Activated CD8-positive, alpha-beta T cell treated with anti-CD3 and anti-CD28 coated beads, Interleukin-2, amount 10 ng/mL, durations not matched to agents 7 days and 5 days (primary cell): ENCODE results near the gene APOBEC2. TPM values are rescaled to one million over a fixed set of nuclear protein-coding genes. Genes with fewer than 3 reads are reported as not detected.

Experiments used
- ATAC-seq: fragments of 150-1000 bp; cut with Tn5 transposase; one replicate; pipeline ENCODE4 v1.10.0; 2021; ENCODE audit warnings: moderate library complexity
- CTCF ChIA-PET: fragments of 350-600 bp; sonication (Branson Sonifier 250); formaldehyde crosslinking; loops from one replicate; lab custom pipeline; 2021; ENCODE audit warnings: antibody characterized with exemption; lab: Charles Lee
- POLR2A ChIA-PET: fragments of 350-600 bp; sonication (Branson Sonifier 250); formaldehyde crosslinking; loops from one replicate; lab custom pipeline; 2021; ENCODE audit warnings: antibody characterized with exemption; lab: Charles Lee
- DNase-seq: peaks from one replicate; pipeline ENCODE4 v3.0.0-alpha.2; 2020
- H3K27ac Mint-ChIP-seq: one replicate; pipeline ENCODE4 v1.8.0; 2021; ENCODE audit warnings: mild to moderate bottlenecking, mixed read lengths
- H3K27me3 Mint-ChIP-seq: one replicate; pipeline ENCODE4 v1.8.0; 2021; ENCODE audit warnings: low read depth, mixed read lengths
- H3K36me3 Mint-ChIP-seq: one replicate; pipeline ENCODE4 v1.8.0; 2021; ENCODE audit warnings: low read depth, mixed read lengths
- H3K4me1 Mint-ChIP-seq: one replicate; pipeline ENCODE4 v1.8.0; 2021; ENCODE audit warnings: low read depth, mixed read lengths
- H3K4me3 Mint-ChIP-seq: one replicate; pipeline ENCODE4 v1.8.0; 2021; ENCODE audit warnings: mild to moderate bottlenecking, mixed read lengths
- H3K9me3 Mint-ChIP-seq: one replicate; pipeline ENCODE4 v1.8.0; 2022; ENCODE audit warnings: mixed read lengths; ENCODE audit not compliant: insufficient read depth
- total RNA-seq, 2 experiments: library from RNA; stranded (reverse); gene quantifications; one replicate each; pipeline ENCODE4 v1.2.3, GENCODE V29; 2021

The APOBEC2 gene
- total RNA-seq, 2 experiments from 2014 or later, result not detected

- ChIA-PET POLR2A (interaction anchor here (1.5 to 2.0 kb wide), 2 partner anchors 20 to 23 kb away, joined by 4 to 5 read pairs; no protein-coding TSS in a partner anchor), CTCF (interaction anchor here (4.8 to 5.7 kb wide), 2 partner anchors 8 to 20 kb away, joined by 27 to 35 read pairs; partner anchors contain the start of gene UNC5CL)
- peaks cover 8% of the 10 kb centered on the region for H3K36me3 Mint-ChIP-seq
- DNase-seq (no peak), ATAC-seq (no peak)
- H3K27me3 Mint-ChIP-seq, result no peaks in the 10 kb centered on the region
- no peak overlapping the region for H3K27ac Mint-ChIP-seq
- no peak overlapping the region for H3K4me3 Mint-ChIP-seq
- no peaks in the 10 kb centered on the region for H3K9me3 Mint-ChIP-seq
- peaks cover 17% of the 10 kb centered on the region for H3K4me1 Mint-ChIP-seq
Observed at GRCh38 chr6:41047745-41048732, 5.0 kb upstream of the APOBEC2 start.

DNA sequence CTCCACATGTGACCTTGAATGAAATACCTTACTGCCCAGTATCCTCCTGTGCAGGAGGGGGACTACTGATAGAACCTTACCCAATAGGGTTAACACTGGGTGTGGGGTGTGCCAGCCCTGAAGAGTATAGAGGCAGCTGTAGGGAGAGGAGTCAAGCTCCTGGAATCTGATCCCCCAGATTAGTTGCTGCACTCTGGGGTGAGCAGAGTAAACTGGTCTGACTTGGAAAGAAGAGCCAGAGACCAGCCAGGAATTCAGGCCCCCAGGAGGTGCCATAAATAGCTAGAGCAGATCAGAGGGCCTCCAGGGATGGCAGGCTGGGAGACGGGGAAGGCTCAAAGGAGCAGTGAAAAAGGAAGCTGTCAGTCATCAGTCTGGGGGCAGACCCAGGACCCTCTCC lies 3.5 kb upstream of the APOBEC2 start:
- no peak for ATAC-seq
- Mint-ChIP-seq H3K9me3 (no peaks in the 10 kb centered on the region), H3K4me3 (no peak overlapping the region), H3K27ac (no peak overlapping the region), H3K27me3 (no peaks in the 10 kb centered on the region), H3K36me3 (peaks cover 8% of the 10 kb centered on the region), H3K4me1 (peaks cover 17% of the 10 kb centered on the region)
- ChIA-PET POLR2A (interaction anchor here (1.5 to 2.0 kb wide), 2 partner anchors 22 kb away, joined by 4 to 5 read pairs; no protein-coding TSS in a partner anchor), CTCF (interaction anchor here (0.7 to 5.7 kb wide), 3 partner anchors 10 to 21 kb away, joined by 3 to 35 read pairs (median 6); partner anchors contain the start of gene UNC5CL)
- DNase-seq, result no peak

- Mint-ChIP-seq H3K27me3 (no peaks in the 10 kb centered on the region), H3K4me1 (peaks cover 19% of the 10 kb centered on the region)
- POLR2A ChIA-PET, result interaction anchor here (2.0 kb wide), 1 partner anchor 22 kb away, joined by 5 read pairs; no protein-coding TSS in a partner anchor
Observed at GRCh38 chr6:41049955-41050354, 3.0 kb upstream of the APOBEC2 start.

GRCh38 chr6:41050536-41050935 lies 2.5 kb upstream of the APOBEC2 start:
- Mint-ChIP-seq H3K27ac (no peak overlapping the region), H3K9me3 (no peaks in the 10 kb centered on the region), H3K4me3 (no peak overlapping the region), H3K4me1 (peaks cover 19% of the 10 kb centered on the region), H3K27me3 (no peaks in the 10 kb centered on the region), H3K36me3 (peaks cover 8% of the 10 kb centered on the region)
- ATAC-seq (no peak), DNase-seq (no peak)
- ChIA-PET CTCF (interaction anchor here (1.7 to 5.7 kb wide), 2 partner anchors 11 to 22 kb away, joined by 6 to 35 read pairs; partner anchors contain the start of gene UNC5CL), POLR2A (no interaction called here)

More at GRCh38 chr6:41049955-41050354, 3.0 kb upstream of the APOBEC2 start:
- ATAC-seq, result no peak
- Mint-ChIP-seq H3K4me3 (no peak overlapping the region), H3K36me3 (peaks cover 8% of the 10 kb centered on the region), H3K9me3 (no peaks in the 10 kb centered on the region), H3K27ac (no peak overlapping the region)
- no peak for DNase-seq
- CTCF ChIA-PET, result interaction anchor here (0.7 to 5.7 kb wide), 3 partner anchors 10 to 22 kb away, joined by 3 to 35 read pairs (median 6); partner anchors contain the start of gene UNC5CL

GRCh38 chr6:41051873-41052272 lies 1.1 kb upstream of the APOBEC2 start:
- peaks cover 21% of the 10 kb centered on the region for H3K4me1 Mint-ChIP-seq

GRCh38 chr6:41054511-41054910 lies 1.5 kb downstream of the APOBEC2 start:
- no peak for ATAC-seq
- POLR2A ChIA-PET, result interaction anchor here (1.2 to 2.4 kb wide), 2 partner anchors 17 to 27 kb away, joined by 5 to 10 read pairs; no protein-coding TSS in a partner anchor
- no peak overlapping the region for H3K4me3 Mint-ChIP-seq
- peaks cover 25% of the 10 kb centered on the region for H3K4me1 Mint-ChIP-seq
- no peak for DNase-seq
- CTCF ChIA-PET, result interaction anchor here (0.6 to 3.6 kb wide), 6 partner anchors 10 to 232 kb away, joined by 3 to 25 read pairs (median 10); partner anchors contain the start of gene UNC5CL
- H3K9me3 Mint-ChIP-seq, result no peaks in the 10 kb centered on the region
- no peaks in the 10 kb centered on the region for H3K27me3 Mint-ChIP-seq
- H3K36me3 Mint-ChIP-seq, result peaks cover 8% of the 10 kb centered on the region
- H3K27ac Mint-ChIP-seq, result no peak overlapping the region

More at GRCh38 chr6:41051873-41052272, 1.1 kb upstream of the APOBEC2 start:
- H3K36me3 Mint-ChIP-seq, result peaks cover 8% of the 10 kb centered on the region
- H3K27ac Mint-ChIP-seq, result peak overlapping the region; percentile 89
- no peaks in the 10 kb centered on the region for H3K27me3 Mint-ChIP-seq
- ChIA-PET POLR2A (interaction anchor here (0.6 to 1.3 kb wide), 2 partner anchors 24 to 134 kb away, joined by 3 to 4 read pairs; no protein-coding TSS in a partner anchor), CTCF (interaction anchor here (1.0 to 5.7 kb wide), 6 partner anchors 12 to 131 kb away, joined by 3 to 35 read pairs (median 6); partner anchors contain the start of gene UNC5CL)
- DNase-seq (no peak), ATAC-seq (peak; percentile 75)
- H3K9me3 Mint-ChIP-seq, result no peaks in the 10 kb centered on the region
- no peak overlapping the region for H3K4me3 Mint-ChIP-seq

DNA sequence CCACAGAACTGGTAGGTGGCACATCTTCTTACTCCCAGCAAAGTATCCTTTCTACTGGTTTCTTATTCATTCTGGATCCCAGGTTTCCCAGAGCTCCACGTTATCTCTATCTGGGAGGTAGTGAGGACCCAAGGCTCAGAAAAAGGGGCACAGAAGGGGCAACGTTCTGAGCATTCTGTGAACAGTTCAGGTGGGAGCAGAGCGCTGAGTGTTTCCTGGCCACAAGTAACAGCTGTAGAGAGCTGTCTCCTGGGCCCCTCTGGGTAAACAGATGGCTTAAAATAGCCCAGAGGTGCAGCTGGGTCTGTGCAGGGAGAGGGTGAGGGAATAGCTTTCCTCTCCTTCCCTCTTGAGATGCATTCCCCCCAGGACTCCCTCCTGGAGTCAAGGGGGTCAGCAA lies 2.1 kb downstream of the APOBEC2 start:
- POLR2A ChIA-PET, result interaction anchor here (2.4 kb wide), 1 partner anchor 27 kb away, joined by 10 read pairs; no protein-coding TSS in a partner anchor
- ATAC-seq, result no peak

GRCh38 chr6:41056768-41057490 lies 3.9 kb downstream of the APOBEC2 start:
- ATAC-seq (no peak), DNase-seq (no peak)
- ChIA-PET CTCF (interaction anchor here (1.5 to 3.6 kb wide), 7 partner anchors 12 to 125 kb away, joined by 5 to 25 read pairs (median 9); partner anchors contain the start of gene UNC5CL), POLR2A (interaction anchor here (0.7 to 2.4 kb wide), 3 partner anchors 10 to 29 kb away, joined by 3 to 10 read pairs (median 3); no protein-coding TSS in a partner anchor)
- no peak overlapping the region for H3K4me3 Mint-ChIP-seq
- no peaks in the 10 kb centered on the region for H3K9me3 Mint-ChIP-seq
- no peaks in the 10 kb centered on the region for H3K27me3 Mint-ChIP-seq
- H3K4me1 Mint-ChIP-seq, result peaks cover 17% of the 10 kb centered on the region
- no peak overlapping the region for H3K27ac Mint-ChIP-seq
- H3K36me3 Mint-ChIP-seq, result peaks cover 9% of the 10 kb centered on the region

More for the DNA sequence above, 2.1 kb downstream of the APOBEC2 start:
- no peak overlapping the region for H3K27ac Mint-ChIP-seq
- no peaks in the 10 kb centered on the region for H3K27me3 Mint-ChIP-seq
- H3K4me3 Mint-ChIP-seq, result no peak overlapping the region
- peaks cover 8% of the 10 kb centered on the region for H3K36me3 Mint-ChIP-seq
- peaks cover 25% of the 10 kb centered on the region for H3K4me1 Mint-ChIP-seq
- DNase-seq, result no peak
- H3K9me3 Mint-ChIP-seq, result no peaks in the 10 kb centered on the region
- CTCF ChIA-PET, result interaction anchor here (0.6 to 3.6 kb wide), 6 partner anchors 11 to 233 kb away, joined by 3 to 25 read pairs (median 10); partner anchors contain the start of gene UNC5CL

- CTCF ChIA-PET, result interaction anchor here (0.8 to 2.6 kb wide), 10 partner anchors 10 to 126 kb away, joined by 3 to 29 read pairs (median 4); partner anchors contain the start of genes NFYA, OARD1 and UNC5CL
- Mint-ChIP-seq H3K27ac (no peak overlapping the region), H3K9me3 (no peaks in the 10 kb centered on the region), H3K36me3 (peaks cover 10% of the 10 kb centered on the region), H3K4me3 (no peak overlapping the region), H3K4me1 (peaks cover 8% of the 10 kb centered on the region), H3K27me3 (no peaks in the 10 kb centered on the region)
- ATAC-seq (no peak), DNase-seq (no peak)
- POLR2A ChIA-PET, result interaction anchor here (1.1 kb wide), 1 partner anchor 14 kb away, joined by 5 read pairs; the partner anchor contains the start of genes NFYA and OARD1
Observed at GRCh38 chr6:41058783-41059181, 5.8 kb downstream of the APOBEC2 start.

DNA sequence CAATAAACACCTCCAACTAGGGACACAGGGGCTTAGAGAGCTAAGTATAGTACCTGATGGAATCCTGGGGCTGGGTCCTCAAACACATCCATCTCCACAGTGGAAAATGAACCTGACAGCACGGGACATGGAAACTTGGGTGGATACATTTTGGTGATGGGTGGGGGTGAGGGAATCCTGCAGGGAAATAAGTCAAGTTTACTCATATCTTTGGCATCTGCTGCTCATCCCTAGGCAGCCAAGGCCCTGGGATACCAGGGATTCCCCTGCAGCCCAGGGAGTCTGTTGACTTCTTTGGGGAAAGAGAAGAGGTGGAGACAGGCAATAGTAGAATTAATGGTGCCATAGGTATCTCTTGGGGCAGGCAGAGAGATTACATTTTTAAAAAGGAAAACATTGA lies 6.6 kb downstream of the APOBEC2 start:
- H3K9me3 Mint-ChIP-seq, result no peaks in the 10 kb centered on the region
- H3K36me3 Mint-ChIP-seq, result peaks cover 15% of the 10 kb centered on the region
- no peak for DNase-seq
- ATAC-seq, result no peak
- peaks cover 8% of the 10 kb centered on the region for H3K4me1 Mint-ChIP-seq
- H3K27me3 Mint-ChIP-seq, result no peaks in the 10 kb centered on the region
- CTCF ChIA-PET, result interaction anchor here (0.8 to 2.6 kb wide), 9 partner anchors 10 to 125 kb away, joined by 3 to 29 read pairs (median 5); partner anchors contain the start of genes NFYA, OARD1 and UNC5CL
- H3K4me3 Mint-ChIP-seq, result no peak overlapping the region
- no peak overlapping the region for H3K27ac Mint-ChIP-seq
- POLR2A ChIA-PET, result interaction anchor here (0.6 to 1.1 kb wide), 2 partner anchors 13 to 91 kb away, joined by 4 to 5 read pairs; partner anchors contain the start of genes NFYA and OARD1
